HG02943 (cell line): Measurements from ENCODE around the gene SOCS4.
"Not testable (repeated sequence)": the region's sequence is repeated elsewhere in the genome, so short reads cannot be mapped to it uniquely, and the experiment has no call there.

ENCODE experiments used
- ATAC-seq: cut with Tn5 transposase; IDR thresholded peaks from one replicate; pipeline ENCODE4 v1.9.1; 2021; ENCODE audit warnings: mild to moderate bottlenecking, low read depth, moderate library complexity; ENCODE audit not compliant: unreplicated experiment

SOCS4 gene

GRCh38 chr14:55051423-55052268, 24.6 kb downstream of the SOCS4 start, which contains the start of gene MAPK1IP1L:
Gene MAPK1IP1L, plus strand, starts transcription at chr14:55051647. Its CDS starts 10,037 bp downstream, at chr14:55061684.
- peak; percentile 89 for ATAC-seq

DNA sequence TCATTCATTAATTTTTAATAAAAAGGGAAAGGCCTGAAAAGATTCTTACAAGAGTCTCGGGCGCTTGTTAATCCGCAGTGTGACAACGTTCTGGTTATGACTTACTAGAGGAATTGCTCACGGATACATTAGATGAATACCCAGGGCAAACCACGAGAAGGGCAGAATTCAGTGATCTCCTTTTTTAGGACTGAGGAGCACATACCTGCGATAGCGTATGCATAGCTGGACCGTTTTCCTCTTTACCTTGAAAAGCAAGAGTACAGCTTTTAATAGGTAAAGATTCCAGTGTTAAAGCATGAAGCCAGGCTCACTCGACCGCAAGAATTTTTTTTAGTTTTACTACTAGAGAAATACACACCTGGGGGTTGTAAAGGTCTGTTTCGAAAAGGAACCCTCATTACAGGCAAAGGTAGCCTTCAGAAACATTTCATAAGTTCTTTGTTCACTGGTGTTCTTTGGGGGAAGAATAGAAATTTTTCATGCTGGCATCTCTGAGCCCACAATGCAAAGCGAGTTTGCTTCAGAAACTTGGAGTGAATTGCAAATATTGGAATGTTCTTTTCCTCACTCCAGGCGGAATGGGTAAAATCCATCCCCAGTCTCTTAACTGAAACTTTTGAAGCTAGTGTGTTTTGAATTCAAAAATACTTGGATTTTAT, 25.4 kb downstream of the SOCS4 start:
- ATAC-seq, result no peak

GRCh38 chr14:55053018-55053417, 26.0 kb downstream of the SOCS4 start:
- no peak for ATAC-seq

DNA sequence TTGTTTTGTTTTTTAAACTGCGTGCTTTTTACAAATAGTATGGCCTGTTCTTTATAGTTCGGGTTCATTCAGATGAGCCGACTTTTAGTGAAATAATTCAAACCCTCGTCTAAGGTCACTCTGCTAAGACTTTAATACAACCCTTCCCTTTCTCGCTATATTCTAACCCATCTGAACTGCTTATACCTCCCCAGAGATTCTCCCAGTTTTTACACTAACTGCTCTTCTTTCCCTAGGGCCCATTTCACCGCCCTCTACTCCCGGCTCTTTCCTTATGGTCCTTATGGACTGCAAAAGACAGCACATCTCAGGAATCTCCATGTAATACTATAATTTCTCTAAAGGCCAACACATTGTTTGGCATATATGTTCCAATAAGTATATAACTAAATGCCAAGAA, 26.5 kb downstream of the SOCS4 start:
- no peak for ATAC-seq

GRCh38 chr14:55054098-55054497, 27.1 kb downstream of the SOCS4 start:
- ATAC-seq, result no peak

- no peak for ATAC-seq
These were observed 30.9 kb downstream of the SOCS4 start for GRCh38 chr14:55057919-55058318.

DNA sequence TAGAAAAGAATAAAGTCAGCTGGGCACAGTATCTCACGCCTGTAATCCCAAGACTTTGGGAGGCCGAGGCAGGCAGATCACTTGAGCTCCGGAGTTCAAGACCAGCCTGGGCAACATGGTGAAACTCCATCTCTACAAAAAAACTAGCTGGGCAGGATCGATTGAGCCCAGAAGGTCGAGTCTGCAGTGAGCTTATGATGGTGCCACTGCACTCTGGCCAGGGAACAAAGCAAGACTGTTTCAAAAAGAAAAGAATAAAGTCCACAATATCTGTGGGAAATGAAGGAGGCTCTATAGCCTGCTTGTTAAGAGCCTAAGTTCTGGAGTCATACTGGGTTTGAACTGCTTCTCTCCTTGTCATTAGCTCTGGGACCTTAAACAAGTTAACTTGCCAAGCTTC, 32.3 kb downstream of the SOCS4 start:
- ATAC-seq, result no peak

- ATAC-seq, result no peak
These were observed 35.7 kb downstream of the SOCS4 start for GRCh38 chr14:55062517-55063351.

DNA sequence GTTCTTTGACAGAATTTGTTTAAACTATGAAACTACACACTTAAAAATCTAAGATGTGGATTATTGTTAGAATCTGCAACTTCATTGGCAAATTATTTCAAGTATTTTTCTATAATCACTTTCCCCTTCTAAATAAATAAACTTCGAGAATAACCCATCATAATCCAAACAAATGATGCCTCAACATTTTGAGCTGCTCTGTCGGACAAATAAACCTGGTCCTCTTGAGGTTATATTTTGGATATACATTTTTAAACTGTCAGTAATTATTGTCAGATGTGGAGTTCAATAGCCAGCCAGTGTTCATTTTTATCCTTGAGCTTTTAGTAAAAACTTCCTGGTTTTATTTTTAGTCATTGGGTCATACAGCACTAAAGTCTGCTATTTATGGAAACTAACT, 37.9 kb downstream of the SOCS4 start:
- not testable (repeated sequence) for ATAC-seq

DNA sequence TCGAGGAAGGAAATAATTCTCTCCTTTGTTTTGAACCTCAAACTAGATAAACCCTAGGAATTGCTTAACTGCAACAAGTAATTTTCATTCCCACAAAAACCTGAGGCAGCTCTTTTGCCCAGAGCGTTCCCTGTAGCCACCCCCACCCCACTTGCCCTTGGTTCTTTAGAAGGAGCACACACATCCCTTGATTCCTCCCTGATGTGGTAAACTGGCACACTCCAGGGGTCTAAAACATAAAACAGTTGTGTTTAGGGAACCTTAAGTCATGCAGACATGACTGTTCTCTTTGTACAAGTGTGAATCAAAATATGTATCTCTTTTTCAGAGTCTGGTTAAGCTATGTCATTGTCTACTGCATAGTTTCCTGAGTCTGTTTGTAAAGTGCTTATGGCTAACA, 38.4 kb downstream of the SOCS4 start:
- ATAC-seq, result no peak

GRCh38 chr14:55066223-55066622, 39.2 kb downstream of the SOCS4 start:
- ATAC-seq, result no peak

DNA sequence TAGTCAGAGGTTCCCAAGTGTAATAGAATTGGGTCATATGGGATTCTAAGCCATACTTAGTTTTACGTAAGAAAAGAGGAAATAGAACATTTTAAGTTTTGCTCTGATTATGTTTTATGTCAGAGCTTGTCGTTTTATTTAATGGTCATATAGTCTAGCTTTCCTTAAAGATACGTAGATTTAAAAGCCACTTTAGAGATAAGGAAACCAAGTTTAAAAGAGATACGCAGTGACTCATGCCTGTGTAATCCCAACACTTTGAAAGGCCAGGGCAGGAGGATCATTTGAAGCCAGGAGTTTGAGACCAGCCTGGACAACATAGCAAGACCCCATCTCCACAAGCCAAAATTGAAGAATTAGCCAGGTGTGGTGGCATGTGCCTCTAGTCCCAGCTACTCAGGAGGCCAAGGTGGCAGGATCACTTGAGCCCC, 44.0 kb downstream of the SOCS4 start:
- no peak for ATAC-seq

DNA sequence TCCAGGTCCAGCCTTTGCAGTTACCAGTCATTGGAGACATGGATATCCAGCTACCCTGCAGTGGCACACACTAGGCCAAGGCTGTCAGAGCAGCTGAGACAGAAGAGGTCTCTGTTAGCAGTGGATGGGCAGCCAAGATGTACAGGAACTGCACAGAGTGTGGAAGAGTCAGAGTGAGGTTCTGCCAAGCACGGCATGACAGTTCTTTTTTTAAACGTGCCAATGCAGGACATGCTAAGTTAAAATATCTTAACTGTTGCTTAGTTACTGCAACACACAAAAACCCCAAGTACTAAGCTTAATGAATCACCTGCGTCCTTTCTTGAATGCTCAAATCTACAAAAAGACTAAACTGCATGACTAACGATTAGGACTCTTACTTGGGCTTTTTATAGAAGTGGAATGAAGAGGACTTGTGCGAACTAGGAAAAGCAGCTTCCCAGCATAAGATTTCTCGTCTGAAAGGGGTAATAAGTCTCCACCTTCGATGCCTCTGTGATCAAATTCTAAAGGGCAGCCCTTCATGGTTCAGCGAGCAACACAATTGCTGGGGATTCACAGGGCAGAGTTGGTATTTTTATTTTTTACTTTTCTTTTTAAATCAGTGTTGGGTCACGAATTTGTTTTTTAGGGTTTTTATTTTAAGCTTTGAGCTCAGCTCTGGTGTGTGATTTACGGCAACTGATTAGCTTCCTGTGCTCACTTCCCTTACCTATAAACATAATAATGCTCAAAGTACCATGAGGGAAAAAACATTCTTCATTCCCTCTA, 45.0 kb downstream of the SOCS4 start:
- peak; percentile 42 for ATAC-seq

GRCh38 chr14:55073856-55074255, 46.8 kb downstream of the SOCS4 start:
- ATAC-seq, result no peak

DNA sequence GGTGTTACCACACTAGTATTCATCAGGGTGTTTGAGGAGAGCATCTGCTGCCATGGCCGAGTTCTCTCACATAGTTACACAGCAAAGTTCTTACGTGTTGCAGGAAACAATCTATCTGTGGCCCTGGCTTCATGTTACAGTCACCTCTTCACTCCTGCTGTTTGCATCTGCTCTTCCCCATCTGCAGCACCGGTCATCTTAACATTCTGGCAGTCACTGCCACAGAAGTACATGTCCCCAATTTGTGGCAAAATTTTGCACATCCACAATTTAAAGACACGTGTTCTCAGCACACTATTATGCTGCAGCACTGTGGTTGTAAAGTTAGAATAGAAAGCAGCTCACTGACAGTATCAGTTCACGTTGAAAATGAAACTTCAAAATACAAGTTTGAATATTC, 47.6 kb downstream of the SOCS4 start:
- no peak for ATAC-seq

- no peak for ATAC-seq
These were observed 48.7 kb downstream of the SOCS4 start for GRCh38 chr14:55075628-55076175.

GRCh38 chr14:55077170-55078151, 50.4 kb downstream of the SOCS4 start:
- no peak for ATAC-seq

DNA sequence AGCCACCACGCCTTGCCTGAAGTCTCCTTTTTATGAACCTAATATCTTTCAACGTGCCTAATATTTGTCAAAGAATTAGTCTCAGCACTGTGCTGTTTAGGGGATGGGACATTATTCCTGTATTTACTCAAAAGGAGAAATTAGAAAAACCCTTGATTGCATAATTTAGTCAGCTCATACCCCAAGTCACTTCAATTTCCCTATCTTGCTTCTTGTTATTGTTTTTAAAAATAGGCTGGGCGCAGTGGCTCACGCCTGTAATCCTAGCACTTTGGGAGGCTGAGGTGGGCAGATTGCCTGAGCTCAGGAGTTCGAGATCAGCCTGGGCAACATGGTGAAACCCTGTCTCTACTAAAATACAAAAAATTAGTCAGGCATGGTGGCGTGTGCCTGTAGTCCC, 52.9 kb downstream of the SOCS4 start:
- ATAC-seq, result not testable (repeated sequence)
